GM12864 (cell line): Measurements from ENCODE around the gene TERB1.

Experiments used
- DNase-seq: peaks from one replicate; pipeline ENCODE4 v3.0.0-alpha.2; 2011; ENCODE audit warnings: low read depth
- H3K4me3 ChIP-seq: 2 replicates; pipeline ENCODE4 v1.5.1; 2011; ENCODE audit warnings: mild to moderate bottlenecking, low read depth, low read length, control low read depth
- TF ChIP-seq, protein P1 (sequence below): IDR thresholded peaks from 2 replicates; pipeline ENCODE4 v1.5.1; 2011; ENCODE audit warnings: low read depth, mild to moderate bottlenecking, moderate library complexity, low read length, control low read depth, inconsistent platforms; ENCODE audit errors: missing control alignments

The TERB1 gene

DNA sequence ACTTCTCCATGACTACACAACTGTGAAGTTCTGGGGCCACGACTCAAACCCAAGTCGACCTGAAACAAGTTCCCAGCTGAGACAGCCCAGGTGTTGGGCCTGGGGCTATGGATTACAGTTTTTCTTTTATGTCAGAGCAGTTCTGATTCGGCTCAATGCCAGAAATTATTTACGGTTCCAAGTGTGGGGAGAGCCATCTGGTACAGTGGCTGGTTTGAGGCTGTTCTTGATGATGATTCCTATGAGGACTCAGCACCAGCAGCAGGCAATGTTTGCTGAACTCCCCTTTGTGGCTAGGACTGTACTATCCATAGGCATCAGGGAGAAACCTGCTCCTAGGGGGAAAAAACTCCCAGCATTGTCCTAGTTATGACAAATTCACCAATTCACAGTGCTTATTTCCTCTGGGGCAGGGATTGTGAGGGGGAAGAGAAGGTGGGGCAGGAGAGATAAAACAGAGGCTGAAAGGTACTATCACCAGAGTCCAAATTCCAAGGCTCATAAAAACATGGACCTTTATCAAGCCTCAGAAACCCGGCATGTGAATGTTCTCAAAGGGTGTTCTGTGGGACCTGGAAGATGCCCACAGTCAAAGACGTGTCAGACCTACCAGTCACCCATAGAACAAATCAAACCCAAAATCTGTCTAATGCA is 86.6 kb downstream of the TERB1 start:
- TF ChIP-seq, protein P1, sequence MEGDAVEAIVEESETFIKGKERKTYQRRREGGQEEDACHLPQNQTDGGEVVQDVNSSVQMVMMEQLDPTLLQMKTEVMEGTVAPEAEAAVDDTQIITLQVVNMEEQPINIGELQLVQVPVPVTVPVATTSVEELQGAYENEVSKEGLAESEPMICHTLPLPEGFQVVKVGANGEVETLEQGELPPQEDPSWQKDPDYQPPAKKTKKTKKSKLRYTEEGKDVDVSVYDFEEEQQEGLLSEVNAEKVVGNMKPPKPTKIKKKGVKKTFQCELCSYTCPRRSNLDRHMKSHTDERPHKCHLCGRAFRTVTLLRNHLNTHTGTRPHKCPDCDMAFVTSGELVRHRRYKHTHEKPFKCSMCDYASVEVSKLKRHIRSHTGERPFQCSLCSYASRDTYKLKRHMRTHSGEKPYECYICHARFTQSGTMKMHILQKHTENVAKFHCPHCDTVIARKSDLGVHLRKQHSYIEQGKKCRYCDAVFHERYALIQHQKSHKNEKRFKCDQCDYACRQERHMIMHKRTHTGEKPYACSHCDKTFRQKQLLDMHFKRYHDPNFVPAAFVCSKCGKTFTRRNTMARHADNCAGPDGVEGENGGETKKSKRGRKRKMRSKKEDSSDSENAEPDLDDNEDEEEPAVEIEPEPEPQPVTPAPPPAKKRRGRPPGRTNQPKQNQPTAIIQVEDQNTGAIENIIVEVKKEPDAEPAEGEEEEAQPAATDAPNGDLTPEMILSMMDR, result no peak
- DNase-seq, result no peak
- H3K4me3 ChIP-seq, result no peak overlapping the region

DNA sequence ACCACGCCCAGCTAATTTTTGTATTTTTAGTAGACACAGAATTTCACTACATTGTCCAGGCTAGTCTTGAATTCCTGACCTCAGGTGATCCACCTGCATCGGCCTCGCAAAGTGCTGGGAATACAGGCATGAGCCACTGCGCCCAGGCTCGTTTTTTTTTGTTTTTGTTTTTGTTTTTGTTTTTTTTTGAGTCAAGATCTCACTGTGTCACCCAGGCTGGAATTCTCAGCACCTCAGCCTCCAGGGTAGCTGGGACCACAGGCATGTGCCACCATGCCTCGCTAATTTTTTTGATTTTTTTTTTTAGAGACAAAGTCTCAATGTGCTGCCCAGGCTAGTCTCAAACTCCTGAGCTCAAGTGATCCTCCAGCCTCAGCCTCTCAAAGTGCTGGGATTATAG is 87.3 kb downstream of the TERB1 start:
- TF ChIP-seq, protein P1, result no peak
- no peak for DNase-seq
- H3K4me3 ChIP-seq, result no peak overlapping the region

DNA sequence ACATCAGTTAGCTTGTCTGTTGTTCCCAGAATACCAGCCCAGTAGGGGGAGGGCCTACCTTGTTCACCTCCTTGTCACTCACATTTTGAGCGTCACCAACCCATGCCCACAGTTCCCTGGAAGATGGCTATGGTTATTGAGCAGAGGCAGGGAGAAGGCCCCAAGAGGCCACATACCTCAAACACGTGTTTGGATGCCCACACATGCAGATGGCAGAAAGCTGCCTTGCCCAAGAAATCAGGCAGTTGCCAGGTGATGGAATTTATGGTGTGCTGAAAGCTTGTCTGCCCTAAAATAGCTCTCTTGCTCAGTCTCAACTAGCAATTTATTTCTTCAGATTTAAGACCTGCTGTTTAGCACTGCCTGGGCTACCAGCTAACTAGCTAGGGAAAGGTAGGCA is 88.3 kb downstream of the TERB1 start:
- no peak overlapping the region for H3K4me3 ChIP-seq
- DNase-seq, result no peak
- TF ChIP-seq, protein P1, result no peak

DNA sequence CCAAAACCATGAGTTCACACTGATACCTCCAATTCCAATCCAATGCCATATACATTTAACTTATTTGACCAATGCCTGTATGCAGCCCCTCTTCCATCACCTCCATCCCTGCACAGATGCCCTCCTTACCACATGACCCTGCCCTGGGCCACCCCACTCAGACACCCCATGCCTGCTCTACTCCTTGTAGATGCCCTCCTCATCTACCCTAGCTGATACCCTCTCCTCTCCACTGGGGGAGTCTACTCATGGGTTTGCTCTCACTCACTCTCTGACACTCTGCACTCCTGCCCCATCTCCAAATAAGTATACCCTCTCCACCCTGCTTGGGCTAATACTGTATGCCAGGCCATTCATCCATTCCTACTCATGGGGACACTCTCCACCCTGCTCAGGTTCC is 88.9 kb downstream of the TERB1 start:
- TF ChIP-seq, protein P1, result no peak
- no peak for DNase-seq

DNA sequence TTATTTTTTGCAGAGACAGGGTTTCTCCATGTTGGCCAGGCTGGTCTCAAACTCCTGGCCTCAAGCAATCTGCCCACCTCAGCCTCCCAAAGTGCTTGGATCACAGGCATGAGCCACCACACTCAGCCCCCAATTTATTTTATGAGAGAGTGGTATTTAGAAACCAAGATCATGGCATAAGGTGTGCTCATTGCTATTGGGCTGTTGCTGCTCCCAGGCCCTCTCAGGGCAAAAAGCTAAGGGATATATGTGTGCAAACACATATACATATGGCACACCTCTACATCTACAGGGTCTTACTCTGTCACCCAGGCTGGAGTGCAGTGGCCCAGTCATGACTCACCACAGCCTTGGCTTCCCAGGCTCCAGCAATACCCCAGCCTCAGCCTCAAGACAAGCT is 89.8 kb downstream of the TERB1 start:
- no peak for DNase-seq
- TF ChIP-seq, protein P1, result no peak
- no peak overlapping the region for H3K4me3 ChIP-seq

More for the DNA sequence above, 88.9 kb downstream of the TERB1 start:
- H3K4me3 ChIP-seq, result no peak overlapping the region

DNA sequence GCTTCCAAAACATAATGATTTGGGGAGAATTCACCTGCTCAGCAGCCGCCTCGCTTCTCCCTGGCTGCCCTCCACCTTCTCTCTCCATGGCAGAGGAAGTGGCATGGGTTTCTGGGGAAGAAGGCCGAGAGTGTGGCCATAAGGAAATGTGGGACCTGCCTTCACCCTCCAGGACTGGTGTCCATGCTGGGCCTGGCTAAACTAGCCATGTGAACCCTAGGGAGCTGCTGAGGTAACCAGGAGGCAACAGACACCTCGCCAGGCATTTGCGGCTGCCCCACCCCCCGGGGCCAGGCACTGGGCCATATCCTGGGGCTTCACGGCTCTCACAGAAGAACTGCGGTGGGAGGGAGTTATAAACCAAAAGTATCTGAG is 94.9 kb downstream of the TERB1 start:
- DNase-seq, result no peak
- no peak overlapping the region for H3K4me3 ChIP-seq
- TF ChIP-seq, protein P1, result no peak

DNA sequence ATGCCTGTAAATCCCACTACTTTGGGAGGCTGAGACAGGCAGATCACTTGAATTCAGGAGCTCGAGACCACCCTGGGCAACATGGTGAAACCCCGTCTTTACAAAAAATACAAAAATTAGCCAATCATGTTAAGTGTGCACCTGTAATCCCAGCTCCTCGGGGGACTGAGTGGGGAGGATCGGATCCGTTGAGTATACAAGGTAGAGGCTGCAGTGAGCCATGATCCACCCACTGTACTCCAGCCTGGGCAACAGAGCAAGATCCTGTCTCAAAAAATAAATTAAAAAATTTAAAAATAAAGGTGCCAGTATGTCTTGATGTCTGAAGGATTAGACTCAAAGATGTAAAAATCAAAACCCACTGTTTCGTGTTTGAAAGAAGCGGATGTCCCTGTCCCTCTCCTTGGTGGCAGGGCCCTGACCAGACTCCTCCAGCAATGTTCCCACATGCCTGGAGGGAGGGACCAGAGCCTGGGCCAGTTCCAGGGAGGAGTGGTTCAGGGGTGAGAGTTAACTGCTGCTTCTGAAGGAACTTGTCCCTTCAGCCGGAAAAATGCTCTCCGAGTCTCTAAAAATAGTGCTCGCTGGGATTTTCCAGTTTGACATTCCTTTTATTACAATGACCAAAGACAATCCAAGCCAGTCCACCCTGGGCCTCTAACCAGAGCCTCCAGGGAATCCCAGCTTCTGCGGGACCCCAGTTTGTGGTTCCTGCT is 95.4 kb downstream of the TERB1 start:
- TF ChIP-seq, protein P1, result no peak

More for the DNA sequence above, 95.4 kb downstream of the TERB1 start:
- no peak overlapping the region for H3K4me3 ChIP-seq
- DNase-seq, result no peak
